ENCODE data around the gene FAM3A. TPM values are rescaled to one million over a fixed set of nuclear protein-coding genes. Genes with fewer than 3 reads are reported as not detected.

FAM3A gene
- total and polyA plus RNA-seq, 10 of the 15 experiments (the other 5 are each of a cell fraction or from before 2014, with no cell fraction given), result 0.29 to 21.1 (median 11.4) TPM

GRCh38 chrX:154511761-154512160, 4.3 kb downstream of the FAM3A start:
- H3K9me3 ChIP-seq (replicated peaks; ENCODE audit: control insufficient read depth, insufficient read depth, low read length), result no peaks in the 10 kb centered on the region; the same call in 2 of the 3 replicates
- no peaks in the 10 kb centered on the region; the same call in none of the 2 replicates for H3K79me2 ChIP-seq (ENCODE audit: control insufficient read depth, insufficient read depth, low read length)
- WGBS (ENCODE audit: insufficient coverage, insufficient replicate concordance, low lambda C conversion rate, missing lambda C conversion rate), result 71% methylated on average over 12 of the region's 12 CpGs
- no peak overlapping the region for H2AFZ ChIP-seq (ENCODE audit: control insufficient read depth, low read depth, low read length)
- no peak overlapping the region for H3K4me2 ChIP-seq (ENCODE audit: control insufficient read depth, insufficient read depth)
- ChIA-PET RAD21 (ENCODE audit: unreplicated experiment) (no interaction called here), POLR2A (no interaction called here), SMC1A (ENCODE audit: uncharacterized antibody, unreplicated experiment) (interaction anchor here (0.6 kb wide), 1 partner anchor 10 kb away, joined by 3 read pairs; no protein-coding TSS in a partner anchor), CTCF (no interaction called here)
- ATAC-seq (no peak), DNase-seq (ENCODE audit: low read depth, low spot score) (no peak), FAIRE-seq (no peak)
- TF ChIP-seq MTA3 (IDR thresholded peaks at IDR 0.05; ENCODE audit: borderline replicate concordance, low read length), result no peak
- in situ Hi-C loops (cut with MboI), result no loop called here
- intact Hi-C loops (cut with micrococcal nuclease; ENCODE audit: unreplicated experiment), result no loop called here
- no peak overlapping the region for H3K9ac ChIP-seq (ENCODE audit: control insufficient read depth, insufficient read depth, low read length)
- H3K27me3 ChIP-seq (replicated peaks in 1 of 2; ENCODE audit: control insufficient read depth in 2 of 2, insufficient read depth in 2 of 2, low read length in 1 of 2), result no peaks in the 10 kb centered on the region
- no peak overlapping the region for H3K4me3 ChIP-seq
- no peak overlapping the region for H3K27ac ChIP-seq (ENCODE audit: control insufficient read depth, insufficient read depth)
- H4K20me1 ChIP-seq (ENCODE audit: control insufficient read depth, insufficient read depth), result no peaks in the 10 kb centered on the region
- no peaks in the 10 kb centered on the region for H3K36me3 ChIP-seq (ENCODE audit: control insufficient read depth in 2 of 2, insufficient read depth in 2 of 2, low read length in 1 of 2)
- H3K4me1 ChIP-seq (ENCODE audit: control insufficient read depth, insufficient read depth, low read length), result no peaks in the 10 kb centered on the region
- no TSS peak for BruUV-seq (replicated peaks)

GRCh38 chrX:154509455-154509854, 6.6 kb downstream of the FAM3A start:
- DNase-seq (ENCODE audit: low read depth, low spot score) (no peak), ATAC-seq (no peak), FAIRE-seq (no peak)
- no peaks in the 10 kb centered on the region for H4K20me1 ChIP-seq (ENCODE audit: control insufficient read depth, insufficient read depth)
- H3K4me1 ChIP-seq (ENCODE audit: control insufficient read depth, insufficient read depth, low read length), result no peaks in the 10 kb centered on the region
- no TSS peak for BruUV-seq (replicated peaks)
- H3K27me3 ChIP-seq (replicated peaks in 1 of 2; ENCODE audit: control insufficient read depth in 2 of 2, insufficient read depth in 2 of 2, low read length in 1 of 2), result no peaks in the 10 kb centered on the region
- ChIA-PET RAD21 (ENCODE audit: unreplicated experiment) (no interaction called here), CTCF (no interaction called here), SMC1A (ENCODE audit: uncharacterized antibody, unreplicated experiment) (no interaction called here), POLR2A (no interaction called here)
- no peaks in the 10 kb centered on the region for H3K36me3 ChIP-seq (ENCODE audit: control insufficient read depth in 2 of 2, insufficient read depth in 2 of 2, low read length in 1 of 2)
- no peak overlapping the region for H3K27ac ChIP-seq (ENCODE audit: control insufficient read depth, insufficient read depth)
- H3K4me3 ChIP-seq, result no peak overlapping the region
- no peak overlapping the region for H3K4me2 ChIP-seq (ENCODE audit: control insufficient read depth, insufficient read depth)
- no peaks in the 10 kb centered on the region; the same call in 2 of the 3 replicates for H3K9me3 ChIP-seq (replicated peaks; ENCODE audit: control insufficient read depth, insufficient read depth, low read length)
- no peak overlapping the region for H3K9ac ChIP-seq (ENCODE audit: control insufficient read depth, insufficient read depth, low read length)
- in situ Hi-C loops (cut with MboI), result no loop called here
- no peaks in the 10 kb centered on the region for H3K79me2 ChIP-seq (ENCODE audit: control insufficient read depth, insufficient read depth, low read length)
- intact Hi-C loops (cut with micrococcal nuclease; ENCODE audit: unreplicated experiment), result no loop called here
- H2AFZ ChIP-seq (ENCODE audit: control insufficient read depth, low read depth, low read length), result no peak overlapping the region
- 73% methylated on average over 5 of the region's 5 CpGs for WGBS (ENCODE audit: insufficient coverage, insufficient replicate concordance, low lambda C conversion rate, missing lambda C conversion rate)
- TF ChIP-seq ATF2 (IDR thresholded peaks at IDR 0.05; ENCODE audit: low read length), result no peak
- no peak for TF ChIP-seq ZNF217 (IDR thresholded peaks at IDR 0.05)
- no peak for TF ChIP-seq IKZF2 (IDR thresholded peaks at IDR 0.05)
- no peak for TF ChIP-seq LARP7 (IDR thresholded peaks at IDR 0.05)
- no peak for TF ChIP-seq ZNF687 (IDR thresholded peaks at IDR 0.05)
- no peak for TF ChIP-seq ZBTB11 (CRISPR knock-in tag; IDR thresholded peaks at IDR 0.05)
- TF ChIP-seq RUNX3 (IDR thresholded peaks at IDR 0.05; ENCODE audit: low read length), result no peak
- TF ChIP-seq TCF3 (IDR thresholded peaks at IDR 0.05; ENCODE audit: borderline replicate concordance, insufficient read depth, low read depth, low read length), result no peak
- TF ChIP-seq RAD51 (IDR thresholded peaks at IDR 0.05), result no peak
